NB4 (cell line): ENCODE measurements around the gene MTERF1.

ENCODE experiments used
- DNase-seq: peaks from one replicate; pipeline ENCODE4 v3.0.0; 2010; ENCODE audit warnings: low read depth
- H3K4me3 ChIP-seq: one replicate; pipeline ENCODE4 v1.5.1; 2011; ENCODE audit warnings: mild to moderate bottlenecking, low read depth, low read length, moderate library complexity
- CTCF ChIP-seq: IDR thresholded peaks from one replicate; pipeline ENCODE4 v1.5.1; 2012; ENCODE audit warnings: low read depth, low read length
- MYC ChIP-seq: IDR thresholded peaks from 2 replicates; pipeline ENCODE4 v1.6.1; 2011; ENCODE audit warnings: low read depth, low read length
- POLR2A ChIP-seq: IDR thresholded peaks from 2 replicates; pipeline ENCODE4 v1.6.1; 2011; ENCODE audit warnings: mild to moderate bottlenecking; ENCODE audit not compliant: insufficient read length; ENCODE audit errors: extremely low read depth
- TF ChIP-seq, protein P1 (sequence below): IDR thresholded peaks from 2 replicates; pipeline ENCODE4 v1.6.1; 2011; ENCODE audit warnings: low read depth, low read length

The MTERF1 gene

DNA sequence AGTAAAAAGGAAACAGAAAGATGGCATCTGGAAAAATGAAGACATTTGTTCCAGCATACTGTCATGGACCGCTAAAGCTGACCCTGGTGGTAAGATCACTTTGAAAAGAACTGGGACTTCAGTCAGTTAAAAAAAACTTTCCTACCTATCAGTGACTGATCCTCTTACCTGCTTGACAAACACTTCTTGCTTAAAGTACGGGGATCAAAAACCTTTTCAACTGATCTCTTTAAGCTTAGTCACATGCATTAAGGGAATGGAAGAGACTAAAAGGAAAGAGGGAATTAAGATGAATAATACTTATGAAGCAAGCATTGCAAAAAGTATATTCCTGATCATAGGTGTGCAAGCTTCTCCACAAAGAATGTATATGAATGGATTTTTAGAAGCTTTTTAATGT lies 42.1 kb downstream of the MTERF1 start:
- TF ChIP-seq CTCF (no peak), POLR2A (no peak), MYC (no peak)
- TF ChIP-seq, protein P1, sequence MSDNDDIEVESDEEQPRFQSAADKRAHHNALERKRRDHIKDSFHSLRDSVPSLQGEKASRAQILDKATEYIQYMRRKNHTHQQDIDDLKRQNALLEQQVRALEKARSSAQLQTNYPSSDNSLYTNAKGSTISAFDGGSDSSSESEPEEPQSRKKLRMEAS, result no peak
- H3K4me3 ChIP-seq, result no peak overlapping the region
- DNase-seq, result no peak

- TF ChIP-seq, protein P1, result no peak
- TF ChIP-seq POLR2A, result no peak
- no peak for TF ChIP-seq CTCF
- no peak for TF ChIP-seq MYC
- DNase-seq, result no peak
- no peak overlapping the region for H3K4me3 ChIP-seq
Measured at GRCh38 chr7:91837397-91838070, 43.0 kb downstream of the MTERF1 start.

DNA sequence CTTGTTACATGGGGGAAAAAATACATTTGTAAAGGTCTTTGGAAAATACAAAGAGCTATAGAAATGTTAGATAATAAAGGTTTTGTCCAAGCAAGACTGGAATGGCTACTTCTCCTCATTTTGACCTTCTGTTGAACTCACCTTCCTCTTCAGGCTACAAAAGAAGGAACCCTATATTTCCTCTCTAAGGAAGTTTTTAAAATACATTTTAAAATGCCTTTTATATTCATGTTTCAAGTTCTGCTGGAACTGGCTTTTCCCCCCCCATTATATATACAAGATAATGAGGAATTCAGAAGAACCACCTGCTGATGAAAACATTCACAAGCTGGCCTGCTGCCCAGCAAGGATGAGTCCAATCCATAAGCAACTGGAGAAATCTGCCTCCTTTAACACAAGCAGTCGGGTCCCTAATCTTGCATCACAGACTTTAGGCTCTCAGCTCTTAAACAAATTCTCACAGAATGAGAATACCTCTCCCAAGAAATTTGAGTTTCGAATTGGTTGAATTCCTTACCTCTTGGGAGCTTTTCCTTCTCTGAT lies 44.6 kb downstream of the MTERF1 start:
- no peak for DNase-seq
- no peak overlapping the region for H3K4me3 ChIP-seq
- TF ChIP-seq, protein P1, result no peak
- TF ChIP-seq MYC, result no peak
- no peak for TF ChIP-seq POLR2A
- TF ChIP-seq CTCF, result no peak

DNA sequence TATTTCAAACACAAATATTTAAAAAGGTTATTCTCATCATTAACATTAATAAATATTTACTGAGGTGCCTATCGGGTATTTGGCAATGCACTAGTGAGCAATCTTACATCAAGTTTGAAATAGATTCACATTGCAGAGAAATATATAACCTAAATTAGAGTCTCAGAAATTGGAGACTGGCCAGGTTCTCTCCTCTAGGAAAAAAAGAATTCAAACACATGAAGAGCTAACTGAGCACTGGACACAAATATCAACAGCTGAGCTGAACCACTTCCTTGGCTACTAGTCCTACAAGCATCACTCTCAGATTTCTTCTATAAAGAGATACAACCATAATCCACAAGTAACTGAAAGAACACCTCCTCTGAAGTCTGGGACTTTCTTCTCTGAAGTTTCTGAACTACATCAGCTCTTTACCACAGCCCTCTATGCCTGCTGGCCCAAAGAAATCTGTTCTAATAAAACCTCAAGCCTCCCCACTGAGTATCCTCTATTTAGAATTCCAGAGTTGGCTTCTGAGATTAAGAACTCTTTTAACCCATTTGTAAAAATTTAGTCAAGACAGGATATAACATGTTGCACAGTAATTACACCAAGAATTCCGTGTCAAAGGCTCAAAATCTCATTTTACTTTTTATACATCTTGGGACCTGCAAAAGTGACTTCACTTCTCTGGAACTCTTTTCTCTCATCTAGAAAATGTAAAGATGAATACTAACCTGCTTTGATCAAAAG lies 45.2 kb downstream of the MTERF1 start:
- no peak for TF ChIP-seq MYC
- DNase-seq, result no peak

GRCh38 chr7:91832493-91833045 lies 47.9 kb downstream of the MTERF1 start:
- H3K4me3 ChIP-seq, result no peak overlapping the region
- TF ChIP-seq CTCF, result no peak
- TF ChIP-seq, protein P1, result no peak
- TF ChIP-seq POLR2A, result no peak
- TF ChIP-seq MYC, result no peak
- no peak for DNase-seq

More for the DNA sequence above, 45.2 kb downstream of the MTERF1 start:
- no peak overlapping the region for H3K4me3 ChIP-seq

DNA sequence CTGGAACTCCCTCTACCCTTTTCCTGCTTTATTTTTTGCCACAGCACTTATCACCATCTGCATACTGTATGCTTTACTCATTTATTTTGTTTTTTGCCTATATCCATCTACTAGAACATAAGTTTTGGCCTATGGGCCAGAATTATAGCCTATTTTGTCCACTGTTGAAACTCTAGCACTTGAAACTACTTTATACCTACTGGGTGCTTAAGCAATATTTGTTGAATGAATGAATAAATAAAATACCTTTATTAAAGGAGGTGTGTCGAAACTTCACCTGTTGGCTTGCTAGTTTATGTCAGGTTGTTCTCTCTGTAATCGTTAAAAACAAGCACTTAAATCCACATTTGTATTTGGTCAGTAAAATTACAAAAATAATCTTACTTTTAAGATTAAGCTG lies 53.3 kb downstream of the MTERF1 start:
- TF ChIP-seq, protein P1, result no peak
- no peak for TF ChIP-seq CTCF
- TF ChIP-seq MYC, result no peak
- TF ChIP-seq POLR2A, result no peak
- no peak overlapping the region for H3K4me3 ChIP-seq
- DNase-seq, result no peak
